Measurements from ENCODE around the gene PIP4K2A.

The PIP4K2A gene

DNA sequence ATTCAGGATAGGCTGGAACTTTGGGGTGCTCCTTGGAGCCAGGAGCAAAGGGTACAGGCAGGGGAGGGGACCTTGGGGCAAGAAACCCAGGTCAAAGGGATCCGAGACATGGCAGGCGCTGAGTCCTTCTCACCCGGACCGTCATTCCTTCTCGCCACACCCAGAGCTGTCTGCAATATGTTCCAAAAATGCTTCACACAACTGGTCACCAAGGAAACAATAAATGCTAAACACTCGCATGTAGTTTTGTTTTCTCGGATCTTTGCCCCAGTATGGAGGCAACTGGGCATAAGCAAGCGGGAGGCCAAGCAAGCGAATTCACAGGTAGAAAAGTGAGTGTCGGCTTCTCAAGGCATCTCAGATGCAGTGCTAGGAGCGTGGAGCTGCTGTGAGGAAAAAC is 80.8 kb downstream of the PIP4K2A start:
- Histone ChIP-seq H2AK5ac (ENCODE audit: low read depth, low read length) (no peak overlapping the region), H3K27me3 (ENCODE audit: control insufficient read depth in 3 of 3, insufficient read depth in 3 of 3, low read depth in 1 of 3, low read length in 3 of 3) (no peaks in the 10 kb centered on the region), H4K8ac (ENCODE audit: low read depth, low read length) (no peak overlapping the region), H3K14ac (ENCODE audit: low read length) (no peak overlapping the region), H3K9me3 (replicated peaks in 1 of 2; ENCODE audit: control insufficient read depth in 2 of 2, insufficient read depth in 1 of 2, low read depth in 1 of 2, low read length in 2 of 2) (no peaks in the 10 kb centered on the region), H3K18ac (ENCODE audit: low read length) (no peak overlapping the region), H2BK12ac (ENCODE audit: low read length) (no peak overlapping the region), H2BK15ac (ENCODE audit: low read length) (no peak overlapping the region), H3K4me1 (ENCODE audit: control insufficient read depth in 2 of 2, insufficient read depth in 1 of 2, low read depth in 1 of 2, low read length in 2 of 2) (peaks cover 1 to 3% of the 10 kb centered on the region in 2 donors), H2AFZ (ENCODE audit: low read length) (no peak overlapping the region), H3K27ac (replicated peaks; ENCODE audit: low read length) (no peak overlapping the region), H3K4ac (ENCODE audit: low read length) (no peak overlapping the region), H2BK5ac (ENCODE audit: low read length) (no peak overlapping the region), H2BK120ac (ENCODE audit: low read depth, low read length) (no peak overlapping the region), H3K9ac (ENCODE audit: low read depth, low read length, poor library complexity) (no peak overlapping the region), H3K36me3 (replicated peaks in 1 of 2; ENCODE audit: control insufficient read depth in 2 of 2, insufficient read depth in 2 of 2, low read length in 2 of 2) (no peaks in the 10 kb centered on the region), H3K4me3 (ENCODE audit: low read length in 2 of 2) (no peak overlapping the region), H3K23ac (ENCODE audit: low read depth, low read length, poor library complexity) (no peak overlapping the region), H3K4me2 (ENCODE audit: insufficient read depth, low read length, poor library complexity, severe bottlenecking) (no peak overlapping the region), H4K91ac (ENCODE audit: low read depth, low read length, poor library complexity) (no peak overlapping the region), H3K79me1 (ENCODE audit: low read depth, low read length) (peaks cover 2% of the 10 kb centered on the region)
- no CpG with 5 or more reads among the region's 11 CpGs for WGBS, 2 donors (ENCODE audit: extremely low coverage in 2 of 2, insufficient read length in 2 of 2, insufficient replicate concordance in 1 of 2)
- DNase-seq (ENCODE audit: low spot score): no peak

DNA sequence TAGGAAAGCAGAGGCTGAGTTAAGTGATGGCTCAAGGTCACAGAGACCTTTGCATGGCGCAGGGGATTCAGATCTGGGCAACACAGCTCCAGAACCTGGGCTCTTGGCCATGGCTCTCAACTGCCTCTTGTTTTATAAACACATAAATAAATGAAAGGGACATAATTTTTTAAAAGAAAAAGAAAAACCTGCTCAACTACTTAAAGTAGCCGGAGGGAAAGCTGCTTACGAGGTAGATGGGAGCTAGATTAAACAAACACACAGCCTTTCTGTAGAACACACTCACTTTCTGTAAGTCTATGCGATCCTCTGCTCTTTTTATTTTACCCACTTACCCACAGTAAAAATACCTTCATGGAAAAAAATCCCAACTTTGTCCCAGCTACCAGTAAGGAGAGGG is 81.3 kb downstream of the PIP4K2A start:
- no peak overlapping the region for H3K4me3 ChIP-seq (ENCODE audit: low read length in 2 of 2)
- no peaks in the 10 kb centered on the region for H3K27me3 ChIP-seq (ENCODE audit: control insufficient read depth in 3 of 3, insufficient read depth in 3 of 3, low read depth in 1 of 3, low read length in 3 of 3)
- no peak overlapping the region for H3K9ac ChIP-seq (ENCODE audit: low read depth, low read length, poor library complexity)
- peaks cover 2% of the 10 kb centered on the region for H3K79me1 ChIP-seq (ENCODE audit: low read depth, low read length)
- no peak overlapping the region for H3K4me2 ChIP-seq (ENCODE audit: insufficient read depth, low read length, poor library complexity, severe bottlenecking)
- H3K4me1 ChIP-seq (ENCODE audit: control insufficient read depth in 2 of 2, insufficient read depth in 1 of 2, low read depth in 1 of 2, low read length in 2 of 2): peaks cover 1 to 3% of the 10 kb centered on the region in 2 donors
- H2AK5ac ChIP-seq (ENCODE audit: low read depth, low read length): no peak overlapping the region
- H3K18ac ChIP-seq (ENCODE audit: low read length): no peak overlapping the region
- H4K8ac ChIP-seq (ENCODE audit: low read depth, low read length): no peak overlapping the region
- no peak overlapping the region for H2BK120ac ChIP-seq (ENCODE audit: low read depth, low read length)
- H3K27ac ChIP-seq (replicated peaks; ENCODE audit: low read length): no peak overlapping the region
- H2BK12ac ChIP-seq (ENCODE audit: low read length): no peak overlapping the region
- H3K23ac ChIP-seq (ENCODE audit: low read depth, low read length, poor library complexity): no peak overlapping the region
- no peaks in the 10 kb centered on the region for H3K9me3 ChIP-seq (replicated peaks in 1 of 2; ENCODE audit: control insufficient read depth in 2 of 2, insufficient read depth in 1 of 2, low read depth in 1 of 2, low read length in 2 of 2)
- DNase-seq (ENCODE audit: low spot score): no peak
- H4K91ac ChIP-seq (ENCODE audit: low read depth, low read length, poor library complexity): no peak overlapping the region
- H3K36me3 ChIP-seq (replicated peaks in 1 of 2; ENCODE audit: control insufficient read depth in 2 of 2, insufficient read depth in 2 of 2, low read length in 2 of 2): no peaks in the 10 kb centered on the region
- no peak overlapping the region for H2AFZ ChIP-seq (ENCODE audit: low read length)
- H3K4ac ChIP-seq (ENCODE audit: low read length): no peak overlapping the region
- no peak overlapping the region for H2BK15ac ChIP-seq (ENCODE audit: low read length)
- no peak overlapping the region for H2BK5ac ChIP-seq (ENCODE audit: low read length)
- WGBS, 2 donors (ENCODE audit: extremely low coverage in 2 of 2, insufficient read length in 2 of 2, insufficient replicate concordance in 1 of 2): no CpG with 5 or more reads among the region's 4 CpGs
- H3K14ac ChIP-seq (ENCODE audit: low read length): no peak overlapping the region

DNA sequence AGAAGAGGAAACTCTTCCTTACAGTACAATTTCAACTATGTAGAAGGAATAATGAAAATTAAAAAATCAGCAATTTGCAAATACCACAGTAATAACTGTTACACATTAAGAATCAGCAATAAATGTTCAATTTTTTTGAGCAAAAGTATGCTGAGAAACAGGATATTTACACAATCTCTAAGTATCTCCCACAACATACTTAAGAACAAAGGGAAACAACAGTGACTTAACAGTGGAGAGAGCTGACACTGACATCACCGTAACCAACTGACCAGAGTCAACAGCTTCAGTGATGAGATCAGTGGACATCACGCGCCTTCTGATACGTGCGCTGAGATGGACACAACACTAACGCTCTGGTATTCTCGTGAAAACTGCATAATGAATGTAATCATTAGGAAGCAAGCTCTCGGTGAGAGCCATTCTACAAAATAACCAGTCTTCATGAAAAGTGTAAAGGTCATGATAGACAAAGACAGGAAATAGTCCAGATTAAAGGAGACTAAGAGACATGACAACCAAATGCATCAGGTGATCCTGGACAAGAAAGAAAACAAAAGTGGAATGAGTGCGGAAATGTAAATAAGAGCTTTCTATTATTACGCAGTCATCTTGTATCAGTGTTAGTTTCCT is 82.6 kb downstream of the PIP4K2A start:
- no peak overlapping the region for H2BK5ac ChIP-seq (ENCODE audit: low read length)
- no peak overlapping the region for H2AFZ ChIP-seq (ENCODE audit: low read length)
- peaks cover 2% of the 10 kb centered on the region for H3K79me1 ChIP-seq (ENCODE audit: low read depth, low read length)
- H2BK12ac ChIP-seq (ENCODE audit: low read length): no peak overlapping the region
- H2AK5ac ChIP-seq (ENCODE audit: low read depth, low read length): no peak overlapping the region
- no peak overlapping the region for H2BK15ac ChIP-seq (ENCODE audit: low read length)
- H3K4me3 ChIP-seq (ENCODE audit: low read length in 2 of 2): no peak overlapping the region
- no peak overlapping the region for H3K14ac ChIP-seq (ENCODE audit: low read length)
- H3K4ac ChIP-seq (ENCODE audit: low read length): no peak overlapping the region
- no peak overlapping the region for H3K4me2 ChIP-seq (ENCODE audit: insufficient read depth, low read length, poor library complexity, severe bottlenecking)
- H3K9me3 ChIP-seq (replicated peaks in 1 of 2; ENCODE audit: control insufficient read depth in 2 of 2, insufficient read depth in 1 of 2, low read depth in 1 of 2, low read length in 2 of 2): no peaks in the 10 kb centered on the region
- no peak overlapping the region for H4K8ac ChIP-seq (ENCODE audit: low read depth, low read length)
- no peaks in the 10 kb centered on the region for H3K36me3 ChIP-seq (replicated peaks in 1 of 2; ENCODE audit: control insufficient read depth in 2 of 2, insufficient read depth in 2 of 2, low read length in 2 of 2)
- no peak overlapping the region for H4K91ac ChIP-seq (ENCODE audit: low read depth, low read length, poor library complexity)
- DNase-seq (ENCODE audit: low spot score): no peak
- no peak overlapping the region for H3K9ac ChIP-seq (ENCODE audit: low read depth, low read length, poor library complexity)
- H3K27ac ChIP-seq (replicated peaks; ENCODE audit: low read length): no peak overlapping the region
- no peak overlapping the region for H2BK120ac ChIP-seq (ENCODE audit: low read depth, low read length)
- no CpG with 5 or more reads among the region's 10 CpGs for WGBS, 2 donors (ENCODE audit: extremely low coverage in 2 of 2, insufficient read length in 2 of 2, insufficient replicate concordance in 1 of 2)
- no peak overlapping the region for H3K18ac ChIP-seq (ENCODE audit: low read length)
- peaks cover 1 to 7% of the 10 kb centered on the region in 2 donors for H3K4me1 ChIP-seq (ENCODE audit: control insufficient read depth in 2 of 2, insufficient read depth in 1 of 2, low read depth in 1 of 2, low read length in 2 of 2)
- no peaks in the 10 kb centered on the region for H3K27me3 ChIP-seq (ENCODE audit: control insufficient read depth in 3 of 3, insufficient read depth in 3 of 3, low read depth in 1 of 3, low read length in 3 of 3)
- H3K23ac ChIP-seq (ENCODE audit: low read depth, low read length, poor library complexity): no peak overlapping the region

DNA sequence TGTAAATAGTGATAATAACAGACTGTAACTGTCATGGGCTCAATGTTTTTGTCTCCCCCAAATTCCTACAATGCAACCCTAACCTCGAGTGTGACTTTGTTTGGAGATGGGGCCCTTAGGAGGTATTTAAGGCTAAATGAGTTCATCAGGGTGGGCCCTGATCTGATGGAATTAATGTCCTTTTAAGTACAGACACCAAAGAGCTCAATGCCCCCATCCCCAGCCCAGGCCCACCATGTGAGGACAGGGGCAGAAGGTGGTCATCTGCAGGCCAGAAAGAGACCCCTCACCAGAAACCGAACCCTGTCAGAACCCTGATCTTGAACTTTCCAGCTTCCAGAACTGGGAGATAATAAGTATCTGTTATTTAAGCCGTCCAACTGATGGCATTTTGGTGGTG is 83.2 kb downstream of the PIP4K2A start:
- H2AFZ ChIP-seq (ENCODE audit: low read length): no peak overlapping the region
- no peak overlapping the region for H2BK120ac ChIP-seq (ENCODE audit: low read depth, low read length)
- no peak for DNase-seq (ENCODE audit: low spot score)
- H3K9ac ChIP-seq (ENCODE audit: low read depth, low read length, poor library complexity): no peak overlapping the region
- H3K4ac ChIP-seq (ENCODE audit: low read length): no peak overlapping the region
- no peaks in the 10 kb centered on the region for H3K79me1 ChIP-seq (ENCODE audit: low read depth, low read length)
- no peak overlapping the region for H3K27ac ChIP-seq (replicated peaks; ENCODE audit: low read length)
- no peaks in the 10 kb centered on the region for H3K9me3 ChIP-seq (replicated peaks in 1 of 2; ENCODE audit: control insufficient read depth in 2 of 2, insufficient read depth in 1 of 2, low read depth in 1 of 2, low read length in 2 of 2)
- H2AK5ac ChIP-seq (ENCODE audit: low read depth, low read length): no peak overlapping the region
- no peaks in the 10 kb centered on the region for H3K36me3 ChIP-seq (replicated peaks in 1 of 2; ENCODE audit: control insufficient read depth in 2 of 2, insufficient read depth in 2 of 2, low read length in 2 of 2)
- no peak overlapping the region for H4K8ac ChIP-seq (ENCODE audit: low read depth, low read length)
- H2BK15ac ChIP-seq (ENCODE audit: low read length): no peak overlapping the region
- H2BK5ac ChIP-seq (ENCODE audit: low read length): no peak overlapping the region
- WGBS, 2 donors (ENCODE audit: extremely low coverage in 2 of 2, insufficient read length in 2 of 2, insufficient replicate concordance in 1 of 2): no CpG with 5 or more reads among the region's 3 CpGs
- H4K91ac ChIP-seq (ENCODE audit: low read depth, low read length, poor library complexity): no peak overlapping the region
- H3K4me3 ChIP-seq (ENCODE audit: low read length in 2 of 2): no peak overlapping the region
- peaks cover 1 to 13% of the 10 kb centered on the region in 2 donors for H3K4me1 ChIP-seq (ENCODE audit: control insufficient read depth in 2 of 2, insufficient read depth in 1 of 2, low read depth in 1 of 2, low read length in 2 of 2)
- no peak overlapping the region for H3K18ac ChIP-seq (ENCODE audit: low read length)
- H3K23ac ChIP-seq (ENCODE audit: low read depth, low read length, poor library complexity): no peak overlapping the region
- H3K27me3 ChIP-seq (ENCODE audit: control insufficient read depth in 3 of 3, insufficient read depth in 3 of 3, low read depth in 1 of 3, low read length in 3 of 3): no peaks in the 10 kb centered on the region
- H2BK12ac ChIP-seq (ENCODE audit: low read length): no peak overlapping the region
- H3K4me2 ChIP-seq (ENCODE audit: insufficient read depth, low read length, poor library complexity, severe bottlenecking): no peak overlapping the region
- H3K14ac ChIP-seq (ENCODE audit: low read length): no peak overlapping the region
